ENCODE data around the gene JAZF1. TPM values are rescaled to one million over a fixed set of nuclear protein-coding genes. Genes with fewer than 3 reads are reported as not detected.

JAZF1 gene
- total and polyA plus RNA-seq, 10 of the 15 experiments (the other 5 are each of a cell fraction or from before 2014, with no cell fraction given), result 0.04 to 0.82 (median 0.15) TPM; not detected in 3

DNA sequence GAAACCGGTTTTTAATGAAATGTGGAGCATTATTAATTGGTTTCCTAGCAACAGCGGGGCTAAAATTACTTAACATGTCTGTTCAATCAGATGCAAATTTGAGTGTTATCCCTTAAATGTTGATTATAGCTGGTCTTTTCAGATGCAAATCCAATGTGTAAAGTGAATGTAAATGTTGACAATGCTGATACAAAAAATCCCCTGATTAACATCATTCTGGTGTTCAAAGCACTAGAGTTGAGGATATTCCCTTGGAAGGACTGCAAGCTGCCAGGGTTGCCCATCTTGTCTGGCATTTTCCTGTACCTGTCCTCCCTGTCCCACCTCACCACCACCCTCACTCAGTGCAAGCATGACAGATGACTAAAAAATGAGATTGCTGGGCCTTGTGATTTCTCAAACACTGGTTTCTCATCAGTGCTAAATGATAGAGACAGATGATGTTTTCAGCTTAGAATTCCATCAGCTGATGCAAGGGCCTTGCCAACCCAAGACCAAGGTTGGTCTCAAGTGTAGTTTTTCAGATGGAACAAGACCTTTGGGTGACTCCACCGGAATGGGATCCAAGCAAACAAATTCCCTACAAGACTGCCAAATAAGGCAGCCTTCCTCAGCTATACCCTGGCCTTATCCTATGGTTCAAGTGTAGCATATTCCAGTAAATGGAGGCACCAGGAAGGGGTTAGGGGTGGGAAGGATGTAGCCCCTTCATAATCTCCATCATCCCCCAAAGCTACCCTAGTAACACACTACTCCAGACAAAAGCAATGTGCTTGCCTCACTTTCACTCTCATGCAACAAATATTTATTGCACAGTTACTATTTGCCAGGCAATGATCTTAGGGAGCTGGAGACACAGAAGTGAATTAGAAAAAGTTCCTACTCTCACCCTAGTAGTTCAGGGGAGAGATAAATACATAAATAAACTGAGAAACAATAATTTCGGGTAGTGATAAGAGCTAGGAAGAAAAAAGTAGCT is 54.9 kb downstream of the JAZF1 start:
- Histone ChIP-seq H2AFZ (ENCODE audit: control insufficient read depth, low read depth, low read length) (no peak overlapping the region), H3K79me2 (ENCODE audit: control insufficient read depth, insufficient read depth, low read length) (no peaks in the 10 kb centered on the region), H3K4me3 (no peak overlapping the region), H3K36me3 (ENCODE audit: control insufficient read depth in 2 of 2, insufficient read depth in 2 of 2, low read length in 1 of 2) (no peaks in the 10 kb centered on the region), H4K20me1 (ENCODE audit: control insufficient read depth, insufficient read depth) (peaks cover 3% of the 10 kb centered on the region; the same call in 1 of the 2 replicates), H3K9ac (ENCODE audit: control insufficient read depth, insufficient read depth, low read length) (no peak overlapping the region), H3K9me3 (replicated peaks; ENCODE audit: control insufficient read depth, insufficient read depth, low read length) (no peaks in the 10 kb centered on the region), H3K27ac (ENCODE audit: control insufficient read depth, insufficient read depth) (no peak overlapping the region), H3K4me2 (ENCODE audit: control insufficient read depth, insufficient read depth) (no peak overlapping the region), H3K27me3 (replicated peaks in 1 of 2; ENCODE audit: control insufficient read depth in 2 of 2, insufficient read depth in 2 of 2, low read length in 1 of 2) (no peaks in the 10 kb centered on the region; a peak in 4 of 4 replicates), H3K4me1 (ENCODE audit: control insufficient read depth, insufficient read depth, low read length) (no peaks in the 10 kb centered on the region)
- RAD21 ChIA-PET (ENCODE audit: unreplicated experiment), result no interaction called here
- no peak for DNase-seq (ENCODE audit: low read depth, low spot score)
- intact Hi-C loops (cut with micrococcal nuclease; ENCODE audit: unreplicated experiment), result no loop called here
- in situ Hi-C loops (cut with MboI), result no loop called here
- TF ChIP-seq TBL1XR1 (IDR thresholded peaks at IDR 0.05; ENCODE audit: low read depth, low read length) (no peak), HDAC2 (IDR thresholded peaks at IDR 0.05) (no peak), MEF2A (IDR thresholded peaks at IDR 0.05; ENCODE audit: insufficient read depth, low read depth, low read length) (no peak), GABPA (IDR thresholded peaks at IDR 0.05; ENCODE audit: low read depth) (no peak), TAF1 (IDR thresholded peaks at IDR 0.05; ENCODE audit: borderline replicate concordance, low read depth, low read length) (no peak), ETV6 (conservative IDR thresholded peaks at IDR 0.05 in 1 of 2, IDR thresholded peaks at IDR 0.05 in 1 of 2; ENCODE audit: borderline replicate concordance in 1 of 2, low read depth in 1 of 2) (no peak), WRNIP1 (IDR thresholded peaks at IDR 0.05; ENCODE audit: borderline replicate concordance, low read depth, low read length) (no peak), SIX5 (IDR thresholded peaks at IDR 0.05; ENCODE audit: low read depth, low read length, severe bottlenecking) (no peak)
- no peak for FAIRE-seq
- BruUV-seq (replicated peaks), result no TSS peak
- 28% methylated on average over 4 of the region's 4 CpGs for WGBS (ENCODE audit: insufficient coverage, insufficient replicate concordance, low lambda C conversion rate, missing lambda C conversion rate)
- CTCF ChIA-PET, result interaction anchor here (0.8 to 1.2 kb wide), 3 partner anchors 13 to 930 kb away, joined by 3 to 5 read pairs (median 4); no protein-coding TSS in a partner anchor
- POLR2A ChIA-PET, result interaction anchor here (0.6 kb wide), 1 partner anchor 107 kb away, joined by 4 read pairs; no protein-coding TSS in a partner anchor
- ATAC-seq, result no peak
- SMC1A ChIA-PET (ENCODE audit: uncharacterized antibody, unreplicated experiment), result interaction anchor here (0.7 to 1.2 kb wide), 4 partner anchors 9 to 714 kb away, joined by 3 read pairs; no protein-coding TSS in a partner anchor
